D341Med (cell line): ENCODE data around the gene DEPDC1.
A peak's percentile ranks its signal among the peaks of the same experiment; 100 is the strongest.
"Not testable (repeated sequence)": the region's sequence is repeated elsewhere in the genome, so short reads cannot be mapped to it uniquely, and the experiment has no call there.

Experiments used
- DNase-seq: peaks from one replicate; pipeline ENCODE4 v3.0.0; 2012; ENCODE audit warnings: low spot score

Gene DEPDC1

GRCh38 chr1:68496680-68497357, at the start of gene DEPDC1:
Gene DEPDC1 (minus strand): TSS chr1:68497082. CDS start chr1:68496999, 83 bp downstream.
- DNase-seq = peak; percentile 97

GRCh38 chr1:68544651-68545050, 47.8 kb upstream of the DEPDC1 start:
- DNase-seq = no peak

- no peak for DNase-seq
Observed at GRCh38 chr1:68542586-68542985, 45.7 kb upstream of the DEPDC1 start.

GRCh38 chr1:68538941-68539340, 42.1 kb upstream of the DEPDC1 start:
- DNase-seq = no peak

GRCh38 chr1:68528243-68528642, 31.4 kb upstream of the DEPDC1 start:
- no peak for DNase-seq

- DNase-seq = no peak
Observed at GRCh38 chr1:68525781-68526180, 28.9 kb upstream of the DEPDC1 start.

GRCh38 chr1:68521286-68521685, 24.4 kb upstream of the DEPDC1 start:
- DNase-seq = no peak

GRCh38 chr1:68516066-68516465, 19.2 kb upstream of the DEPDC1 start:
- no peak for DNase-seq

GRCh38 chr1:68511254-68511653, 14.4 kb upstream of the DEPDC1 start:
- no peak for DNase-seq

- DNase-seq = no peak
Observed at GRCh38 chr1:68506386-68506785, 9.5 kb upstream of the DEPDC1 start.

- no peak for DNase-seq
Observed at GRCh38 chr1:68503085-68503484, 6.2 kb upstream of the DEPDC1 start.

- DNase-seq = no peak
Observed at GRCh38 chr1:68497358-68497698, 446 bp upstream of the DEPDC1 start.

- peak; percentile 25 for DNase-seq
Observed at GRCh38 chr1:68495968-68496679, 758 bp downstream of the DEPDC1 start.

GRCh38 chr1:68495532-68495931, 1.4 kb downstream of the DEPDC1 start:
- no peak for DNase-seq

GRCh38 chr1:68493193-68493592, 3.7 kb downstream of the DEPDC1 start:
- no peak for DNase-seq

GRCh38 chr1:68492255-68492654, 4.6 kb downstream of the DEPDC1 start:
- not testable (repeated sequence) for DNase-seq

- DNase-seq = no peak
Observed at GRCh38 chr1:68490046-68490651, 6.7 kb downstream of the DEPDC1 start.

- DNase-seq = no peak
Observed at GRCh38 chr1:68485431-68486022, 11.4 kb downstream of the DEPDC1 start.

- no peak for DNase-seq
Observed at GRCh38 chr1:68484618-68485017, 12.3 kb downstream of the DEPDC1 start.

- DNase-seq = no peak
Observed at GRCh38 chr1:68481041-68481440, 15.8 kb downstream of the DEPDC1 start.

GRCh38 chr1:68479501-68479900, 17.4 kb downstream of the DEPDC1 start:
- no peak for DNase-seq

GRCh38 chr1:68478662-68479061, 18.2 kb downstream of the DEPDC1 start:
- no peak for DNase-seq

- DNase-seq = not testable (repeated sequence)
Observed at GRCh38 chr1:68476626-68477025, 20.3 kb downstream of the DEPDC1 start.
